ENCODE results near the gene ANKRD37.
A peak's percentile ranks its signal among the peaks of the same experiment; 100 is the strongest.

Gene ANKRD37

DNA sequence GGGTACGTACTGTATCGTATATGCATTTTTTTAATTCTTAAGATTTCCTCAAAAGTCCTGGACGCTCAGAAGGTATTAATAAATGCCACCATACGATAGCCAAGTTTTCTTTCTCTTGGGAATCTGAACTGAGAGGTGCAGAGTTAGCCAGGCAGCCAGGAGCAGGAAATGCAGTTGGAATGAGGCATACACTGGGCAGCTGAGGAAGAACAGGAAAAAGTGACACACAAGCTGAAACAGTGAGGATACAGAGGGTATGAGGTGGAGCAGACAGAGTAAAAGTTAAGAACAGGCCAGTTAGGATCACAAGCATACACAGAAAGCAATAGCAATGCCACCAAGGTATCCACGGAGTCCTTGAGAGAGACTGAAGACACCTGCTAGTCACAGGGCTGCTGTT, 15.8 kb downstream of the ANKRD37 start:
- DNase-seq (ENCODE audit: extremely low spot score), result no peak
- no peak for TF ChIP-seq CTBP1 (IDR thresholded peaks at IDR 0.05; ENCODE audit: borderline replicate concordance)
- no peak for TF ChIP-seq HDGF (IDR thresholded peaks at IDR 0.05; ENCODE audit: borderline replicate concordance)
- TF ChIP-seq FOXA1 (IDR thresholded peaks at IDR 0.05), result no peak
- TF ChIP-seq ELF4 (IDR thresholded peaks at IDR 0.05), result no peak
- TF ChIP-seq TARDBP (IDR thresholded peaks at IDR 0.05), result no peak
- no peak for TF ChIP-seq LEF1 (IDR thresholded peaks at IDR 0.05; ENCODE audit: borderline replicate concordance)
- no peak for TF ChIP-seq BHLHE40 (IDR thresholded peaks at IDR 0.05; ENCODE audit: borderline replicate concordance)
- no peak for TF ChIP-seq L3MBTL2 (conservative IDR thresholded peaks at IDR 0.05)
- no peak for TF ChIP-seq SUZ12 (IDR thresholded peaks at IDR 0.05)
- no peak for TF ChIP-seq FOXM1 (IDR thresholded peaks at IDR 0.05; ENCODE audit: borderline replicate concordance)
- TF ChIP-seq FOXK2 (IDR thresholded peaks at IDR 0.05), result no peak
- TF ChIP-seq NFRKB (IDR thresholded peaks at IDR 0.05), result no peak
- no peak for TF ChIP-seq ZNF384 (IDR thresholded peaks at IDR 0.05)
- TF ChIP-seq ARNT (IDR thresholded peaks at IDR 0.05), result no peak
- TF ChIP-seq, protein P1, sequence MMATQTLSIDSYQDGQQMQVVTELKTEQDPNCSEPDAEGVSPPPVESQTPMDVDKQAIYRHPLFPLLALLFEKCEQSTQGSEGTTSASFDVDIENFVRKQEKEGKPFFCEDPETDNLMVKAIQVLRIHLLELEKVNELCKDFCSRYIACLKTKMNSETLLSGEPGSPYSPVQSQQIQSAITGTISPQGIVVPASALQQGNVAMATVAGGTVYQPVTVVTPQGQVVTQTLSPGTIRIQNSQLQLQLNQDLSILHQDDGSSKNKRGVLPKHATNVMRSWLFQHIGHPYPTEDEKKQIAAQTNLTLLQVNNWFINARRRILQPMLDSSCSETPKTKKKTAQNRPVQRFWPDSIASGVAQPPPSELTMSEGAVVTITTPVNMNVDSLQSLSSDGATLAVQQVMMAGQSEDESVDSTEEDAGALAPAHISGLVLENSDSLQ (IDR thresholded peaks at IDR 0.05), result no peak
- no peak for TF ChIP-seq SP1 (IDR thresholded peaks at IDR 0.05)
- ChIA-PET POLR2A (interaction anchor here (1.1 kb wide), 1 partner anchor 15 kb away, joined by 3 read pairs; the partner anchor contains the start of gene ANKRD37), CTCF (no interaction called here)

DNA sequence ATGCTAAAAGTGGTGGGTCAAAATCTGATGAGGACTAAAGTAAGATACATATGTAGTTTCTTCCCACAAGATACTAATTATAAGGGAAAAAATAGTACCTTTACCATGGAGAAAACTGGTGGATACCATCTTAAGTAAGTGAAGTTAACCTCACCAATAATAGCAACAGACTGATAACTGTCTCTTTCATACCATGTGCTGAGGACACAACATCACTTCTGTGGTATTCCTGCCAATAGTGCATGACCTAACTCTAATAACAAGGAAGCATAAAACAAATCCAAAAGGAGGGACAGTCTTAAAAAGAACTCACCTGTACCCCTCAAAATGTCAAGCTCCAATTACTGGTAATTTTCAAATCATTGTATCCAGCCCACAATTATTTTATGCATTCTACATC, 20.3 kb downstream of the ANKRD37 start:
- CTCF ChIA-PET, result no interaction called here
- POLR2A ChIA-PET, result no interaction called here
- no peak for DNase-seq (ENCODE audit: extremely low spot score)
- TF ChIP-seq LEF1 (IDR thresholded peaks at IDR 0.05; ENCODE audit: borderline replicate concordance), result no peak
- no peak for TF ChIP-seq BHLHE40 (IDR thresholded peaks at IDR 0.05; ENCODE audit: borderline replicate concordance)
- no peak for TF ChIP-seq L3MBTL2 (conservative IDR thresholded peaks at IDR 0.05)
- no peak for TF ChIP-seq NFRKB (IDR thresholded peaks at IDR 0.05)
- no peak for TF ChIP-seq ARNT (IDR thresholded peaks at IDR 0.05)
- no peak for TF ChIP-seq TARDBP (IDR thresholded peaks at IDR 0.05)
- TF ChIP-seq FOXM1 (IDR thresholded peaks at IDR 0.05; ENCODE audit: borderline replicate concordance), result no peak
- no peak for TF ChIP-seq ZNF384 (IDR thresholded peaks at IDR 0.05)

DNA sequence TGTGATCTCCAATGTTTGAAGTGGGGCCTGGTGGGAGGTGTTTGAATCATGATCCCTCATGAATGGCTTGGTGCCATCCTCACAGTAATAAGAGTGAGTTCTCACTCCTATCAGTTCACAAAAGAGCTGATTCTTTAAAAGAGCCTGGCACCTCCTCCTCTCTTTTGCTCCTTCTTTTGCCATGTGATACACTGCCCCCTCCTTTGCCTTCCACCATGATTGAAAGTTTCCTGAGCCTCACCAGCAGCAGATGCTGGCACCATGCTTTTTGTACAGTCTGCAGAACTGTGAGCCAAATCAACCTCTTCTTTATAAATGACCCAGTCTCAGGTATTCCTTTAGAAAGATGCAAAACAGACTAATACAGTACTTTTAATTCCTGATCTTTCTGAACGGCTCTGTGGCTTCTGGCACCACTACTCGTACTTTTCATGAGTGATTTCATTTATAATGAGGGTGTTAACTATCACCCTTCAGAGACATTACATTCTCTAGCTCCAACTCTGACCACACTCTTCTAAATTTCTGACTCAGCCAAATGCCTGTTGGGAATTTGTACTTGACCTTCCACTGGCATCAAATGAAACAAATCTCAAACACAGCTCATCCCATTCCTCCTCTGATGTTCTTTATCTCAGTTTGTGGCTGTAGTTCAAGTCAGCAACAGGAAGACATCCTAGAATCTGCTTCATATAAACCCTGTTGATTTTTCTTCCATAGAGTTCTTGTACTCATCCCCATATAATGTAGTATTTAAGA, 24.9 kb downstream of the ANKRD37 start:
- no peak for DNase-seq (ENCODE audit: extremely low spot score)
- TF ChIP-seq L3MBTL2 (conservative IDR thresholded peaks at IDR 0.05) (no peak), SUZ12 (IDR thresholded peaks at IDR 0.05) (no peak), CTBP1 (IDR thresholded peaks at IDR 0.05; ENCODE audit: borderline replicate concordance) (no peak), FOXK2 (IDR thresholded peaks at IDR 0.05) (no peak)
- ChIA-PET CTCF (interaction anchor here (1.0 kb wide), 1 partner anchor 175 kb away, joined by 5 read pairs; no protein-coding TSS in a partner anchor), POLR2A (interaction anchor here (1.0 kb wide), 1 partner anchor 25 kb away, joined by 3 read pairs; the partner anchor contains the start of gene LRP2BP)

DNA sequence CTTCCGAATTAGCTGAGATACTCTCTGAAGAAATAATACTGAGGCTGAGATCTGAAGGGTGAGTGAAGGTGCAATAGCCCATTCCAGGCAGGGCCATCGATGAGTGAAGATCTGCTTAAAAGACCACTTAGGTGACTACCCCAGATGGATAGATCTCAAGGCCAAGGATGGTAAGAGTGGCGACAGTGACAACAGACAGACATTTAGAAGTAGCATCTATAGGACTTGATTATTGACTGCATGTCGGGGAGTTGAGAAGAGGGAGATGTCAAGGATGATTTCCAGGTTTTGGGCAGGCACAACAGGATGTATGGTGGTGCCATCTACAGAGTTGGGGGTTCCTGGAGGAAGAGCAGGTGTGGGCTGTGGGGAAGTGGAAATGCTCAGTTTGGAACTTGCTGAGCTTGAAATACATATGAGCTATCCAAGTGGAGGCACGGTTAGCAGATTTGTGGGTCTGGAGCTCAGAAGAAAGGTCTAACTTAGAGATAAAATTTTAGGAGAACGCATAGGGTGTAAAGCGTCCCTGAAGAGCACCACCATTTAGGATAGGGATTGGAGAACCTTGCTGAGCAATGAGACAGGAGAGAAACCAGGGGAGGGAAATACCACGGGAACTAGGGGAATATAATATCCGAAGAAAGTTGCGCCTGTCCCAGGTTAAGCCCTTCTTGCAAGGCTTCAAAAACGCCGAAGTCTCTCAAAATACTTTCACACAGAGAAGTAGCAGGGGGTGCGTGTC, 28.4 kb downstream of the ANKRD37 start:
- CTCF ChIA-PET, result interaction anchor here (0.6 to 1.3 kb wide), 2 partner anchors 33 to 173 kb away, joined by 3 to 5 read pairs; no protein-coding TSS in a partner anchor
- POLR2A ChIA-PET, result interaction anchor here (0.6 to 2.2 kb wide), 7 partner anchors 19 to 216 kb away, joined by 3 to 10 read pairs (median 4); partner anchors contain the start of genes ANKRD37, LRP2BP and SNX25
- TF ChIP-seq CTBP1 (IDR thresholded peaks at IDR 0.05; ENCODE audit: borderline replicate concordance) (no peak), FOXM1 (IDR thresholded peaks at IDR 0.05; ENCODE audit: borderline replicate concordance) (no peak), ARNT (IDR thresholded peaks at IDR 0.05) (no peak), SP1 (IDR thresholded peaks at IDR 0.05) (no peak), ZNF384 (IDR thresholded peaks at IDR 0.05) (no peak), L3MBTL2 (conservative IDR thresholded peaks at IDR 0.05) (no peak), BHLHE40 (IDR thresholded peaks at IDR 0.05; ENCODE audit: borderline replicate concordance) (no peak), FOXK2 (IDR thresholded peaks at IDR 0.05) (no peak), FOXA1 (IDR thresholded peaks at IDR 0.05) (no peak), HDGF (IDR thresholded peaks at IDR 0.05; ENCODE audit: borderline replicate concordance) (no peak), NFRKB (IDR thresholded peaks at IDR 0.05) (no peak), TARDBP (IDR thresholded peaks at IDR 0.05) (no peak), SUZ12 (IDR thresholded peaks at IDR 0.05) (no peak), ELF4 (IDR thresholded peaks at IDR 0.05) (no peak), LEF1 (IDR thresholded peaks at IDR 0.05; ENCODE audit: borderline replicate concordance) (no peak)
- TF ChIP-seq, protein P1 (IDR thresholded peaks at IDR 0.05), result no peak
- no peak for DNase-seq (ENCODE audit: extremely low spot score)

DNA sequence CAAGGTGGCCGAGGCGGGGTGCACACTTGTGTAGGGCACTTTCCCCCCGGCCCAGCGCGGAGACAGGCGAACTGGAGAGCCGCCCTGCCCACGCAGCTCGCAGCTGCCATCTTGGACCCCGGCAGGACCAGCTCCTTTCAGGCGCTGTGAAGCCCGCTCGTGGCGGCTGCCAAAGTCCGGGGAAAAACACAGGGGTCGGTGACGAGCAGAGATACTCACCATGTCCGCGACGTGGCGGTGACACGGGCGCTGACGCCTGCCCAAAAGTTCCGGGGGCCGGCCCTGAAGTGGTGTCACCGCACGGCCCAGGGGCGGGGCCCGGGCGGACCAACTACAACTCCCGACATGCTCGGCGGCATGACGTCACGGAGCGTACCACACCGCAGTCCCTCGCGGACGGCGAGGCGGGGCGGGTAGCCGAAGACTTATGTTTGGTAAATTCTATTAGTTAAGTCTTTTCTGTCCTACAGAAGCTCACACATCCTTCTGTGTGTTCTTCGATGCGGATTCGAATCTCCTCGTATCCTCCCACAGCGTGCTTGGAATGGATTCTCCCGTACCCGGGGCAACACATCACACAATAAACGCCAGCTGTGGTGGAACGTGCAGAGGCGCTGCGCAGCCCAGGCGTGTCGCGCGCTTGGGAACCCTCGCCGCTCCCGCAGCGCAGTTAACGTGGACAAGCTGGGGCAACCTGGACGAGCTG, 29.2 kb downstream of the ANKRD37 start, which contains the start of gene UFSP2:
TSS of gene UFSP2 (minus strand) at position 318 of the 706 bp plus-strand sequence. CDS start at position 222, 96 bp downstream.
- ChIA-PET CTCF (interaction anchor here (0.6 to 1.2 kb wide), 2 partner anchors 33 to 108 kb away, joined by 3 read pairs; no protein-coding TSS in a partner anchor), POLR2A (interaction anchor here (0.6 to 2.2 kb wide), 8 partner anchors 20 to 217 kb away, joined by 3 to 10 read pairs (median 4); partner anchors contain the start of genes ANKRD37, LRP2BP and SNX25)
- TF ChIP-seq ARNT (IDR thresholded peaks at IDR 0.05) (0 out of 2 replicates have a peak, but pooled peaks have one; percentile 25), NFRKB (IDR thresholded peaks at IDR 0.05) (no peak), BHLHE40 (IDR thresholded peaks at IDR 0.05; ENCODE audit: borderline replicate concordance) (peak; percentile 86), CTBP1 (IDR thresholded peaks at IDR 0.05; ENCODE audit: borderline replicate concordance) (no peak), L3MBTL2 (conservative IDR thresholded peaks at IDR 0.05) (peak; percentile 73)
- peak; percentile 79 for DNase-seq (ENCODE audit: extremely low spot score)
